HepG2 (cell line): ENCODE data around the gene MMP24OS. TPM values are rescaled to one million over a fixed set of nuclear protein-coding genes. Genes with fewer than 3 reads are reported as not detected.

Source experiments
- ATF7-NPFF ChIP-seq: sonication (generic); formaldehyde crosslinking; IDR thresholded peaks from 2 replicates; pipeline ENCODE4 v1.8.1; 2023; ENCODE audit warnings: mild to moderate bottlenecking, low read depth, missing genetic modification reagents, moderate library complexity
- FOXO1 ChIP-seq: sonication (generic); formaldehyde crosslinking; IDR thresholded peaks from 2 replicates; pipeline ENCODE4 v1.4.0; 2020; ENCODE audit warnings: missing genetic modification reagents
- HMGA1 ChIP-seq: sonication (generic); formaldehyde crosslinking; conservative IDR thresholded peaks from 2 replicates; pipeline ENCODE4 v1.4.0; 2020; ENCODE audit warnings: missing genetic modification reagents
- HOXA9 ChIP-seq: sonication (generic); formaldehyde crosslinking; IDR thresholded peaks from 2 replicates; pipeline ENCODE4 v1.8.1; 2022; ENCODE audit warnings: missing genetic modification reagents, mild to moderate bottlenecking, moderate library complexity, borderline replicate concordance
- KDM5B ChIP-seq: sonication (generic); formaldehyde crosslinking; IDR thresholded peaks from 2 replicates; pipeline ENCODE4 v1.4.0; 2020; ENCODE audit warnings: missing genetic modification reagents, mild to moderate bottlenecking, borderline replicate concordance
- MXD3 ChIP-seq: IDR thresholded peaks from 2 replicates; pipeline ENCODE4 v1.6.1; 2016; ENCODE audit warnings: mild to moderate bottlenecking, missing biosample characterization, missing genetic modification reagents
- NBN ChIP-seq: fragments of 450-650 bp; conservative IDR thresholded peaks from 2 replicates; pipeline ENCODE4 v1.6.1; 2017
- POLR2A ChIP-seq, 2 experiments: IDR thresholded peaks; 2 replicates each; pipeline ENCODE4 v1.6.1; 2011; ENCODE audit warnings: low read depth in 2 of 2, low read length in 2 of 2, mild to moderate bottlenecking in 1 of 2, moderate library complexity in 1 of 2; ENCODE audit not compliant: insufficient read depth in 1 of 2
- RBFOX2 ChIP-seq: fragments of 200-400 bp; formaldehyde crosslinking; IDR thresholded peaks from 2 replicates; pipeline ENCODE4 v1.6.1; 2017; ENCODE audit warnings: low read depth, mild to moderate bottlenecking, low read length
- RORA ChIP-seq: sonication (generic); formaldehyde crosslinking; IDR thresholded peaks from 2 replicates; pipeline ENCODE4 v1.5.0; 2020; ENCODE audit warnings: mild to moderate bottlenecking, missing genetic modification reagents, moderate library complexity
- TCF7L2 ChIP-seq: IDR thresholded peaks from 2 replicates; pipeline ENCODE4 v1.6.1; 2011; ENCODE audit warnings: mild to moderate bottlenecking, low read depth, low read length, moderate library complexity
- U2AF2 ChIP-seq: fragments of 200-400 bp; formaldehyde crosslinking; IDR thresholded peaks from 2 replicates; pipeline ENCODE4 v1.6.1; 2017; ENCODE audit warnings: low read depth, mild to moderate bottlenecking, low read length
- ZBTB2 ChIP-seq: sonication (generic); formaldehyde crosslinking; IDR thresholded peaks from 2 replicates; pipeline ENCODE4 v1.8.0; 2022; ENCODE audit warnings: low read depth, missing genetic modification reagents
- ZNF138 ChIP-seq: sonication (generic); formaldehyde crosslinking; IDR thresholded peaks from 2 replicates; pipeline ENCODE4 v1.5.0; 2020; ENCODE audit warnings: mild to moderate bottlenecking, low read depth, missing genetic modification reagents
- ZNF496 ChIP-seq: sonication (generic); formaldehyde crosslinking; IDR thresholded peaks from 2 replicates; pipeline ENCODE4 v1.8.1; 2023; ENCODE audit warnings: mild to moderate bottlenecking, moderate library complexity, missing genetic modification reagents; ENCODE audit not compliant: insufficient replicate concordance
- ZNF574 ChIP-seq: sonication (generic); formaldehyde crosslinking; IDR thresholded peaks from 2 replicates; pipeline ENCODE4 v1.4.0; 2020; ENCODE audit warnings: missing genetic modification reagents
- ZNF7 ChIP-seq: IDR thresholded peaks from 2 replicates; pipeline ENCODE4 v1.6.1; 2016; ENCODE audit warnings: missing biosample characterization, missing genetic modification reagents
- polyA plus RNA-seq, 8 experiments: library from polyadenylated mRNA; depleted of rRNA in 3 of 8; stranded (reverse) in 7 of 8; unstranded in 1 of 8; fragments of >200 nt; fragmentation: Illumina TruSeq in 4 of 8; extraction: Trizol in 4 of 8; gene quantifications; 2 replicates each; pipeline versions ENCODE4 v1.2.1 to v1.2.3, GENCODE V29; 2011 to 2016; ENCODE audit warnings: low read depth in 4 of 8, missing spikeins in 1 of 8, mixed read lengths in 1 of 8; ENCODE audit not compliant: insufficient read depth in 1 of 8
- total RNA-seq, 5 experiments: library from RNA; depleted of rRNA; stranded (reverse); fragments of >200 nt; fragmentation: Illumina TruSeq; extraction: Trizol; gene quantifications; 2 replicates each; pipeline ENCODE4 v1.2.3, GENCODE V29; 2016; ENCODE audit warnings: low read depth in 1 of 5

Gene MMP24OS
- total and polyA plus RNA-seq, 2 of the 13 experiments (the other 11 are each of a cell fraction or from before 2014, with no cell fraction given): 6.0 to 8.5 TPM

GRCh38 chr20:35274172-35275092 is 3.5 kb downstream of the MMP24OS start (continued):
- TF ChIP-seq ZNF138 (no peak), RBFOX2 (peak; percentile 49; the same call in 1 of the 2 replicates), ATF7-NPFF (no peak), RORA (CRISPR knock-in tag) (no peak), MXD3 (CRISPR knock-in tag) (no peak), TCF7L2 (no peak), HMGA1 (no peak), HOXA9 (CRISPR knock-in tag) (no peak), U2AF2 (no peak), NBN (no peak), ZNF7 (no peak), FOXO1 (CRISPR knock-in tag) (no peak), ZBTB2 (no peak), ZNF574 (CRISPR knock-in tag) (no peak; the same call in 1 of the 2 replicates), POLR2A (IDR thresholded peaks at IDR 0.05; ENCODE audit: insufficient read depth in 1 of 2, low read depth in 2 of 2, low read length in 2 of 2) (peak; percentile 15 to 28; a peak in 3 of 4 replicates), KDM5B (0 out of 2 replicates have a peak, but pooled peaks have one; percentile 47), ZNF496 (CRISPR knock-in tag) (no peak)
